Stimulated activated CD8-positive, alpha-beta memory T cell treated with anti-CD3 and anti-CD28 coated beads, Interleukin-15, amount 100 ng/mL, for 4 hours (primary cell): ENCODE data around the gene PRRC2B.
"Not testable (repeated sequence)": the region's sequence is repeated elsewhere in the genome, so short reads cannot be mapped to it uniquely, and the experiment has no call there.

Experiments used
- DNase-seq, 2 donors: peaks; one replicate each; pipeline ENCODE4 v3.0.0-alpha.2; 2020; ENCODE audit warnings: low read depth in 2 of 2

Gene PRRC2B

GRCh38 chr9:131470581-131470991 is 76.7 kb downstream of the PRRC2B start:
- no peak for DNase-seq

- not testable (repeated sequence) for DNase-seq
These were observed 78.2 kb downstream of the PRRC2B start for GRCh38 chr9:131472085-131472484.

GRCh38 chr9:131473198-131473885 is 79.5 kb downstream of the PRRC2B start:
- DNase-seq: no peak

GRCh38 chr9:131473891-131474290 is 80.0 kb downstream of the PRRC2B start:
- no peak for DNase-seq

GRCh38 chr9:131474711-131475110 is 80.8 kb downstream of the PRRC2B start:
- DNase-seq: no peak

- no peak for DNase-seq
These were observed 81.4 kb downstream of the PRRC2B start for GRCh38 chr9:131475111-131475955.

GRCh38 chr9:131475956-131476776 is 82.3 kb downstream of the PRRC2B start:
- no peak for DNase-seq

- DNase-seq: no peak
These were observed 83.0 kb downstream of the PRRC2B start for GRCh38 chr9:131476777-131477345.

- no peak for DNase-seq
These were observed 83.5 kb downstream of the PRRC2B start for GRCh38 chr9:131477367-131477766.

- no peak for DNase-seq
These were observed 84.0 kb downstream of the PRRC2B start for GRCh38 chr9:131477816-131478419.

GRCh38 chr9:131478421-131478868 is 84.6 kb downstream of the PRRC2B start:
- peak; percentile 18 to 26 for DNase-seq

GRCh38 chr9:131478911-131479310 is 85.0 kb downstream of the PRRC2B start:
- no peak for DNase-seq

- no peak for DNase-seq
These were observed 86.4 kb downstream of the PRRC2B start for GRCh38 chr9:131480258-131480657.

- DNase-seq: no peak
These were observed 87.8 kb downstream of the PRRC2B start for GRCh38 chr9:131481441-131482342.

GRCh38 chr9:131482343-131483006 is 88.6 kb downstream of the PRRC2B start:
- no peak for DNase-seq

- no peak for DNase-seq
These were observed 89.6 kb downstream of the PRRC2B start for GRCh38 chr9:131483319-131484050.

- no peak for DNase-seq
These were observed 90.2 kb downstream of the PRRC2B start for GRCh38 chr9:131484051-131484445.

- no peak for DNase-seq
These were observed 90.8 kb downstream of the PRRC2B start for GRCh38 chr9:131484560-131485185.

GRCh38 chr9:131485206-131485605 is 91.3 kb downstream of the PRRC2B start:
- DNase-seq: no peak
